ENCODE data around the gene CGB2.
A peak's percentile ranks its signal among the peaks of the same experiment; 100 is the strongest.
"Not testable (repeated sequence)": the region's sequence is repeated elsewhere in the genome, so short reads cannot be mapped to it uniquely, and the experiment has no call there.

Gene CGB2

GRCh38 chr19:49070416-49070815 lies 38.7 kb downstream of the CGB2 start:
- ChIA-PET POLR2A (interaction anchor here (0.6 kb wide), 1 partner anchor 20 kb away, joined by 4 read pairs; no protein-coding TSS in a partner anchor), CTCF (interaction anchor here (1.2 to 3.9 kb wide), 6 partner anchors 10 to 275 kb away, joined by 3 to 13 read pairs (median 4); no protein-coding TSS in a partner anchor)
- no peak for DNase-seq (ENCODE audit: extremely low spot score)
- TF ChIP-seq CTCF (IDR thresholded peaks at IDR 0.05; ENCODE audit: control extremely low read depth, extremely low read depth, low read depth, missing control alignments) = no peak

- DNase-seq (ENCODE audit: extremely low spot score) = no peak
- ChIA-PET CTCF (interaction anchor here (1.6 to 3.0 kb wide), 2 partner anchors 12 to 74 kb away, joined by 4 to 13 read pairs; no protein-coding TSS in a partner anchor), POLR2A (no interaction called here)
- no peak for TF ChIP-seq CTCF (IDR thresholded peaks at IDR 0.05; ENCODE audit: control extremely low read depth, extremely low read depth, low read depth, missing control alignments)
These were observed 40.3 kb downstream of the CGB2 start for GRCh38 chr19:49071860-49072547.

GRCh38 chr19:49073514-49074378 lies 42.1 kb downstream of the CGB2 start:
- POLR2A ChIA-PET = no interaction called here
- CTCF ChIA-PET = interaction anchor here (0.8 to 3.1 kb wide), 10 partner anchors 8 to 286 kb away, joined by 3 to 11 read pairs (median 3); no protein-coding TSS in a partner anchor
- no peak for DNase-seq (ENCODE audit: extremely low spot score)

DNA sequence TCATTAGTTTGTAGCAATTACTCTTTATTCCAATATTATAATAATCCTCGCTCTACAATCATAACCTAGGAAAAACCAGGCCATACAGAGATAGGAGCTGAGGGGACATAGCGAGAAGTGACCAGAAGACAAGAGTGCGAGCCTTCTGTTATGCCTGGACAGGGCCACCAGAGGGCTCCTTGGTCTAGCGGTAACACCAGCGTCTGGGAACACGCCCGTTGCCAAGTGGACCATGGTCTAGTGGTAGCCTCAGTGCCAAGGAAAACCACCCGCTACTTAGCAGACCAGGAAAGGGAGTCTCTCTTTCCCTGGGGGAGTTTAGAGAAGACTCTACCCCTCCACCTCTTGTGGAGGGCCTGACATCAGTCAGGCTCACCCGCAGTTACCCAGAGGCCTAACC lies 43.2 kb downstream of the CGB2 start:
- peak; percentile 67 for TF ChIP-seq CTCF (IDR thresholded peaks at IDR 0.05; ENCODE audit: control extremely low read depth, extremely low read depth, low read depth, missing control alignments)
- DNase-seq (ENCODE audit: extremely low spot score); POLR2A ChIA-PET: not testable (repeated sequence)
- CTCF ChIA-PET = interaction anchor here (0.8 to 3.1 kb wide), 10 partner anchors 9 to 135 kb away, joined by 3 to 11 read pairs (median 3); partner anchors contain the start of gene LIN7B

More at GRCh38 chr19:49073514-49074378, 42.1 kb downstream of the CGB2 start:
- peak; percentile 12 for TF ChIP-seq CTCF (IDR thresholded peaks at IDR 0.05; ENCODE audit: control extremely low read depth, extremely low read depth, low read depth, missing control alignments)

DNA sequence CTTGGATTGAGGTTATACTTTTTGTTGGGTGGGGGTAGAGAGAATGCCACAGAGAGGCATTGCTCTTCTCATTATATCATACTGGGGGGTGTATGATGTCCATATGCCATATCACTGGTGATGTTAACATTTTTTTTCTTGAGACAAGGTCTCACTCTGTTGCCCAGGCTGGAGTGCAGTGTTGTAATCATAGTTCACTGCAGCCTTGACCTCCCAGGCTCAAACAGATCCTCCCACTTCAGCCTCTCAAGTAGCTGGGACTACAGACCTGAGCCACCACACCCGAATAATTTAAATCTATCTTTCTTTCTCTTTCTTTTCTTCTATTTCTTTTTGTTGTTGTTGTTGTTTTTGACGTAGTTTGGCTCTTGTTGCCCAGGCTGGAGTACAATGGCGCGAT lies 48.7 kb downstream of the CGB2 start:
- TF ChIP-seq CTCF (IDR thresholded peaks at IDR 0.05; ENCODE audit: control extremely low read depth, extremely low read depth, low read depth, missing control alignments) = no peak
- no peak for DNase-seq (ENCODE audit: extremely low spot score)
- ChIA-PET POLR2A (no interaction called here), CTCF (no interaction called here)

DNA sequence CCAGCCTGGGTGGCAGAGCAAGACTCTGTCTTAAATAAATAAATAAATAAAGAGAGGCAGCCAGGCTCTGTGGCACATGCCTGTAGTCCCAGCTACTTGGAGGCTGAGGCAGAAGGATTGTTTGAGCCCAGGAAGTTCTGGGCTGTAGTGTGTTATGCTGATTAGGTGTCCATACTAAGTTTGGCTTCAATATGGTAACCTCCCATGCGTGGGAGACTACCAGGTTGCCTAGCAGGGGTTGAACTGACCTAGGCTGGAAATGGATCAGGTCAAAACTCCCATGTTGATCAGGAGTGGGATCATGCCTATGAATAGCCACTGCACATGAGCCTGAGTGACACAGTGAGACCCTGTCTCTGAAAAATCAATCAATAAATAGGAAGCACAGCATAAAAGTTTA lies 49.6 kb downstream of the CGB2 start:
- POLR2A ChIA-PET = no interaction called here
- TF ChIP-seq CTCF (IDR thresholded peaks at IDR 0.05; ENCODE audit: control extremely low read depth, extremely low read depth, low read depth, missing control alignments) = no peak
- no peak for DNase-seq (ENCODE audit: extremely low spot score)
- CTCF ChIA-PET = interaction anchor here (1.2 to 2.0 kb wide), 3 partner anchors 17 to 118 kb away, joined by 4 to 10 read pairs (median 7); no protein-coding TSS in a partner anchor
